Choroid plexus epithelial cell (primary cell): Measurements from ENCODE around the gene DOCK6.

ENCODE experiments used
- DNase-seq: peaks from one replicate; pipeline ENCODE4 v3.0.0-alpha.2; 2010; ENCODE audit warnings: low read depth
- H3K4me3 ChIP-seq: 2 replicates; pipeline ENCODE4 v1.5.1; 2011; ENCODE audit warnings: low read depth, mild to moderate bottlenecking, control low read depth, low read length, moderate library complexity
- CTCF ChIP-seq: conservative IDR thresholded peaks from 2 replicates; pipeline ENCODE4 v1.5.1; 2011; ENCODE audit warnings: low read depth, mild to moderate bottlenecking, control low read depth, inconsistent platforms, low read length, moderate library complexity

DOCK6 gene

DNA sequence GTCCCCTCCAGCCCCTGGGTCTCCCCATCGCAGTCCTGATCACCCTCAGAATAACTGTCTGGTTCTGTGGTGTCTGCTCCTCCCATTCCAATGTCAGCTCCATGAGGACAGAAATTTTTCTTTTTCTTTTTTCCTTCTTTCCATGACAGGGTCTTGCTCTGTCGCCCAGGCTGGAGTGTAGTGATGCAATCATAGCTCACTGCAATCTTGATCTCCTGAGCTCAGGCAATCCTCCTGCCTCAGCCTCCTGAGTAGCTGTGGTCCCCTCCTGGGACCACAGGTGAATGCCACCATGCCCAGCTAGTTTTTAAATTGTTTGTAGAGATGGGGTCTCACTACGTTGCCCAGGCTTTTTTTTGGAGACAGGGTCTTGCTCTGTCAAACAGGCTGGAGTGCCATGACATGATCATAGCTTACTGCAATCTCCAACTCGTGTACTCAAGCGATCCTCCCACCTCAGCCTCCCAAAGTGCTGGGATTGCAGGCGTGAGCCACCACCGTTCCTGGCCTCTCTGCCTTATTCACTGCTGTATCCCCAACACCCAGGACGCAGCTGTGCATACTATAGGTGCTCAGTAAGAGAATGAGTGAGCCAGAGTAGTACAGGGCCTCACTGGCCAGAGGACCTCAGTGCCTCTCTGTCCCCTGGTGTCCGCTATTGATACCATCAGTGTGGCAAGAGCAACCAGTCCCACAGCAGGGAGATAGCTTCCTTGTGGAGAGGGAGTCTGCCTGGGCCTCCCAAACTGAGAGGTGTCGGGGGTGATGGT lies 5.2 kb upstream of the DOCK6 start:
- DNase-seq: no peak
- TF ChIP-seq CTCF: no peak
- no peak overlapping the region for H3K4me3 ChIP-seq

DNA sequence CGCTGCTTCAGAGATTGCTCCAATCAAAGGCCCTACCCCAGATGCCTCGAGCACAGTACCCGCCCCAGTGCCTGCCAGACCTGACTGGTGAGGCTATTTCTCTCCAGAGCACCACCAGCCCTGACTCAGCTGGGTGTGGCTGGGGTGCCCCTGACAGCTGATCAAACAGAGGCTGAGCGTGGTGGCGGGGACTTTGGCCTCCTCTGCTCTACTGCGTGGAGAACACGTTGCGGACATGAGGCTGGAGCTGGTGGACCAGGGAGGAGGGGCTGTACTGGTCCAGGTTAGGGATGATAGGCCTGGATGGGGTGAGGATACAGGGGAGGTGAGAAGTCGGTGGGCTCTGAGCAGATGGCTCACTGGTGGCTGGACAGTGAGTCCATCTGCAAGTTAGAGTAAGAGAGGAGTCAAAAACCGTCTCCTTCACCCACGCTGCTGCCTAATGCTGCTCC lies 3.5 kb upstream of the DOCK6 start:
- TF ChIP-seq CTCF: no peak
- no peak for DNase-seq
- H3K4me3 ChIP-seq: no peak overlapping the region

DNA sequence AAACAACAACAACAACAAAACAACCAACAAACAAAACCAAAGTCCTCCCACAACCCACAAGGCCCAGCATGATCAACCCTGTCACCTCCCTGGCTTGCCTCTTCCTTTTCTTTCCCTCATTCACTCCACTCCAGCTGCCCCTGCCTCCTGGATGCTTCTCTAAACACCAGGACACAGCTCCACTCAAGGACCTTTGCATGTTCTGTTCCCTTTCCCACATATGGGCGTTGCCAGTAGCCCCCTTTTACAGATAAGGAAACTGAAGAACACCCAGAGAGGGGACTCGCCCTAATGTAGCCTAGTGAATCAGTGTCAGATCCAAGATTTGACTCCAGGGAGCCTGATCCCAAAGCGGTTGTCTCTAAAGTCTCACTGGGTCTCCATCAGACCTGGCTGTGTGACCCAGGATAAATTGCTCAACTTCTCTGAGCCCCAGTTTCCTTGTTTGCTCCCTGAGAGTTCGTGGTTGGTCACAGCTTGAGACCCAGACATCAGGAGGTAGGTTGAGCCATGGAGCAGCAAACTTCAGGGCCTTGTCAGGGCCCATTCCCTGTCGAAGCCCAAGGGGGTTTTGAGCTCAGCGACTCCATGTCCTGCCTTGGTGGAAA lies 3.0 kb upstream of the DOCK6 start:
- no peak overlapping the region for H3K4me3 ChIP-seq
- DNase-seq: no peak
- no peak for TF ChIP-seq CTCF

DNA sequence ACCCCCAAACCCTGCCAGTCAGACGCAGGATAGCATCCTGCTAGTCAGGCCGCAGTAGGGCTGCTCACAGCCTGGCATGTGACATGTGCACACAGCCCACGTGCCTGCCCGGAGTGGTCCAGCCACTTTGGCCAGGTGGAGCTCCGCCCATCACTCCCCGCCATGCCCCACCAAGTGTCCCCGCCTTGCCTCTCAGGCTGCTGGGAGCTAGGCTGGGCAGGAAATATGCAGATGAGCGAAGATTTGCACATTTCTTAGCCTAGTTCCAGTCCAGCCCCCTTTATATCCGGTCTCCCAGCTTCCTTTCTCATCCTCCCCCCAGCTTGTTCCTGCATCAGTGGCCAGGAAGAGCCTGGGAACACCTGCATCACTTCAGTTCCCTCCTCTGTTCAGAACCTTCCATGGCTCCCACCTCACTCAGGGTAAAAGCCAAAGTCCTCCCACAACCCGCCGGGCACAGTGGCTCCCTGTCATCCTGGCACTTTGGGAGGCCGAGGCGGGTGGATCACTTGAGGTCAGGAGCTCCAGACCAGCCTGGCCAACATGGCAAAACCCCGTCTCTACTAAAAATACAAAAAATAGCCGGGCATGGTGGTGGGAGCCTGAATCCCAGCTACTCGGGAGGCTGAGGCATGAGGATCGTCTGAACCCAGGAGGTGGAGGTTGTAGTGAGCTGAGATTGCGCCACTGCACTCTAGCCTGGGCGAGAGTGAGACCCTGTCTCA lies 2.3 kb upstream of the DOCK6 start:
- H3K4me3 ChIP-seq: no peak overlapping the region
- no peak for DNase-seq
- no peak for TF ChIP-seq CTCF

- H3K4me3 ChIP-seq: no peak overlapping the region
- no peak for TF ChIP-seq CTCF
- DNase-seq: no peak
Measured at GRCh38 chr19:11263726-11264125, 1.4 kb upstream of the DOCK6 start.

GRCh38 chr19:11261431-11261970 lies 823 bp downstream of the DOCK6 start:
- TF ChIP-seq CTCF: no peak
- H3K4me3 ChIP-seq: peak overlapping the region; percentile 71
- DNase-seq: no peak
